ENCODE data around the gene MPP1.

MPP1 gene

DNA sequence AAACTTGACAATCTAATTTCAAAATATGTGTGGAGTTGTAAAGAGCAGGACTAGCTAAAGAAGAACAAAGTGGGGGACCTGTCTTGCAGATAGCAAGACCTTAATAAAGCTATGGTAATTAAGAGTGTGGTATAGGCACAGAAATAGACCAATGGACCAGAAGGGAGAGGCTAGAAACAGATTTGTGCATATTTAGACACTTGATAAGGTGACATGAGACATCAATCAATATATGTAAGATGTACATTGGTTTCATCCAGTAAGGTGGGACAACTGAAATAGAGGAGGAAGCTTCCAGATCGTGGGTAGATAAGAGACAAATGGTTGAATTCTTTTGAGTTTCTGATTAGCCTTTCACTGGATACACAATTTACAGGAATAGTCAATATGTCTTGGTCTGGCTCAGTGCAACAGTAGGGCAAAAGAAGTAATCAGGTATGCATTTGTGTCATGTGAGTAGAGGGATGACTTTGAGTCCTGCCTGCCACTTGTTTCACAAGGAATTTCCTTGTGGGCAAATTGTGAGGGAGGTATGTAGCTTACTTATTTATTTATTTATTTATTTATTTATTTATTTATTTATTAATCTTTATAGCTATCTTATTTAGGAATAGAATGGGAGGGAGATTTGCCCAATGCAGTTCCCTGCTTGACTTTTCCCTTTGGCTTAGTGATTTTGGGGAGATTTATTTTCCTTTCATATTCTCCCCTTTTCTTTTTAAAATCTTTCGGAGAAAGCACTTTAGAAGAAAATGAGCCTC is 7.2 kb upstream of the MPP1 start:
- no peak for DNase-seq

DNA sequence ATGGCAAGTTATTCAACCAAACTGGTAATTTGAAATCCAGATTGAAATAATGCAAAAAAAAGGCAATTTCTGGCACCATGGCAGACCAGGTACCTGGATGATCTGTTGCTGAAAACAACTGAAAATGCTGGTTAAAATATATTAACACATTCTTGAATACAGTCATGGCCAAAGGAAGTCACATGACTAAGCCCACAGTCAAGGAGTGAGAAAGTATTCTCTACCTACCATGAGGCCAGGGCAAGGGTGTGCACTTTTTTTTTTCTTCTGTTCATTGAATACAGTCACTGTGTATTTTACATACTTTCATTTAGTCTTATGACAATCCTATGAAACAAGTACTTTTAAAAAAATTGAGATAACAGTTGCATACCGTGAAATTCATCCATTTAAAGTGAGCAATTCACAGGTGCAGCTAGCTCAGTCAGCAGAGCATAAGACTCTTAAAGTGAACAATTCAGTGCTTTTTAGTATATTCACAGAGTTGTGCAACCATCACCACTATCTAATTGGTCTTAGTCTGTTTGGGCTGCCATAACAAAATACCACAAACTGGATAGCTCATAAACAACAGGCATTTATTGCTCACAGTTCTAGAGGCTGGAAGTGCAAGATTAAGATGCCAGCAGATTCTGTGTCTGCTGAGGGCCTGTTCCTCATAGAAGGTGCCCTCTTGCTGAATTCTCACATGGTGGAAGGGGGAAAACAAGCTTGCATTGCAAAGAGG is 4.8 kb upstream of the MPP1 start:
- no peak for DNase-seq

DNA sequence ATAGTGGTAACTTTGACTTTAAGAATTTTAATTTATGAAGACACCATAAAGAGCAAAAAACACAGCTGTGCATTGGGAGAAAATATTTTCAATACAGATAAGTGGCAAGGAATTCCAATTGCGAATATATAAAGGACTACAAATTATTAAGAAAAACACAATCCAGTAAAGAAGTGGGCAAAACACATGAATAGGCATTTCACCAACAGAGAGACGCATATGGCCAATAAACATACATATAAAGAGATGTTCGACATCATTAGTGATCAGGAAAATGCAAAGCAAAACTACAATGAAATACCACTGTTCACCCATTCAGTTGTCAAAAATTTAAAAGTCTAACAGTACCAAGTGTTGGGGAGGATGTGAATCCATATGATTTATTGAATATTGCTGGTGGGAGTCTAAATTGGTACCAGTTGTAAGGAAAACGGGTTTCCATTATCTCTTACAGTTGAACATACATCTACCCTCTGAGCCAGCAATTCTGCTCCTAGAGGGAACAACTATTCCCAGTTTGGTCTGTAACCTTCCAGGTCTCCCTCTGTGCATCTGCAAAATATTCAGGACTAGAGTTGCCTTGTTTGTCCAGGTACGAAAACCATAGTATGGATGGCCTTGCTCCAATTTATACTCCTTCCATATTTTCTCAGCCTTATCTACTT is 1.7 kb upstream of the MPP1 start:
- DNase-seq: no peak

DNA sequence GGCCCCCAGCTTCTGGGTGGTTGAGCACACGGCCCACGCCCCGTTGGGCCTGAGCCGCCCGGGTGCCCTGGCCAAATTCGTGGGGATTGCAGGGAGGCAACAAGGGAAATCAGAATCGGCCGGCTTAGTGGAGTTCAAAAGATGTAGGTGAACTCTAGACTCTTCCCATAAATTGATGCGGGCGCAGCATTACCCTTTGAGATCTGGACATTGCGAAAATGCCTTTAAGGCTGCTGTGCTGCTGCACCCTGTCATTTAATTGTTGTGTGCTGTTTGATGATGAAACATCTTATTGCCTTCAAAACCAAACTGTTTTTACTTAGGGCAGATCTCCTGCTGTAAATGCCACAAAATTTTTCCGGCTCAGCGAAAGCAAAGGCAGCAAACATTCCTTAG is 409 bp upstream of the MPP1 start:
- no peak for DNase-seq

DNA sequence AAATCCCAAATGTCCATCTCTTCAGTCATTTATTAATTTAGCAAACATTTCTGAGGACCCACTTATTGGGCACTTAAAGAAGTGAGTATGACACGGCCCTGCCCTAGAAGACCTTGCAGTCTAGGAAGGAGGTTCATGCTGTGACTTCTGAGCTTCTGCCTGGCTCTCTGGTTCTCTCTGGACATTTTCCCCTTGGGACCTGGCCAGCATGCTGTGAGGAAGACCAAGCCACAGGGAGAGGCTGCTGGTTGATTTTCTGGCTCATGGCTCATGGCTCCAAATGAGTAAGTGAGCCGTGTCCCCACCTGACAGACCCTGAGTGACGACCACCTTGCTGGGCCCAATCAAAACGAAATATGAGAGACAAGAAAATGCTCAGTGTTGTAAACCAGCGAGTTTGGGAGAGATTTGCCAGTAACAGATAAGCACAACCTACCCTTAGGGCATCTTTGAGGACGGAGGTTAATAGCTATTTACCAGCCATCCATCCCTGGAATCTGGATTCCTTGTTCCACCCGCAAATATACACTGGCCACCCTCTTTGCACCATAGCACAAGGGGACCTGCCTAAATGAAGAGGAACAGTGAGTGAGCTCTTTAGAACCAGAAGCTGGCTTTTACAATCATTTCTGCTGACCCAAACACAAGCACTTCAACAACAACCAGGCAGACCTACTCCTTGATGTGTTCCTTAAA is 876 bp downstream of the MPP1 start:
- no peak for DNase-seq

DNA sequence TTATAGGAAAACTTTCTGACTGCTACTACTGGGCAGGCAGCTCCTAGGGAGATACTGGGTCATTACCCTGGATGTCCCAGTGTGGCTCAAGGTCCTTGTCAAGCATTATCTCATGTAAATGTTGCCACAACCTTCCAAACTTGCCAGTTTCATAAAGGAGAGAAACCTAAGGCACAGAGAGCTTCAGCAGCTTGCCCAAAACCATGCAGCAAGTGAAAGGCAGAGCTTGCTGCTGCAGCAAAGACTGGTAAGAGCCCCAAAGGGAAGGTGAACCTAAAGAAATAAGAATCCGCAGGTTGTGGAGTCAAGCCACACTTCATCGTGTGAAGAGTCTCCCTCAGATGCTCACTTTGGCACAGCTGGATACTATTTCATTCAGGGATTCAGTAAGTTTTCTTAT is 2.3 kb downstream of the MPP1 start:
- DNase-seq: no peak

DNA sequence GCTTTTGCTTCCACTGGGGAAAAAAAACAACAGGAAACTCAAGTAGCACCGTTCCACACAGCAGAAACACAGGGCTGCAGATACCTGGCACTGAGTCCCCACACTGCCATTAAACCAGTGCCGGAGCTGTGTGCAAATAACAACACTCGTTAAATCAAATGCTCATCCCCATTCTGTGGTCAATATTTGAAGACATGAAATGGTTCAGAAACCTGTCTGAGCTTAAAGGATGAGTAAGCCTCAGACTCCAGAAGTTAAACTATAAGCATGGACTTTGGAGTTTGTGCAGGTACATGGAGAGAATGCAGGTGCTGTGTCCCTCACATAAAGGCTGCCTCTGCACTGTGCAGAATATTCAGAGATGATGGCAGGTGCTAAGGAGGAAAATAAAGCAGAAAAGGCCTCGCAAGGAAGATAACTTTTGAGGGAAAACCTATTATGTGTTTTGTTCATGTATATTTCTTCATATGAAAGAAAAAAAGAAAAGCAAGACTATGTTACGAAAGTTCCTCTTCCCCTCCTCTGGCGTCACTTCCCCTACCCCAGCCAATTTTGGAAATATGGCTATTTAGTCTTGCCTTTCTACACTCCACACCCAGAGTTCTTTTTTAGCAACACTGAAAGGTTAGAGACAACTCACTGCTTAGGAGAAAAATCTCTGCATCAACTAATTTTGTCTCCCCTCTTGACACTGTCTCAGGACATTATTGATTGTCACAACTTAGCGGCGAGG is 4.6 kb downstream of the MPP1 start:
- no peak for DNase-seq

DNA sequence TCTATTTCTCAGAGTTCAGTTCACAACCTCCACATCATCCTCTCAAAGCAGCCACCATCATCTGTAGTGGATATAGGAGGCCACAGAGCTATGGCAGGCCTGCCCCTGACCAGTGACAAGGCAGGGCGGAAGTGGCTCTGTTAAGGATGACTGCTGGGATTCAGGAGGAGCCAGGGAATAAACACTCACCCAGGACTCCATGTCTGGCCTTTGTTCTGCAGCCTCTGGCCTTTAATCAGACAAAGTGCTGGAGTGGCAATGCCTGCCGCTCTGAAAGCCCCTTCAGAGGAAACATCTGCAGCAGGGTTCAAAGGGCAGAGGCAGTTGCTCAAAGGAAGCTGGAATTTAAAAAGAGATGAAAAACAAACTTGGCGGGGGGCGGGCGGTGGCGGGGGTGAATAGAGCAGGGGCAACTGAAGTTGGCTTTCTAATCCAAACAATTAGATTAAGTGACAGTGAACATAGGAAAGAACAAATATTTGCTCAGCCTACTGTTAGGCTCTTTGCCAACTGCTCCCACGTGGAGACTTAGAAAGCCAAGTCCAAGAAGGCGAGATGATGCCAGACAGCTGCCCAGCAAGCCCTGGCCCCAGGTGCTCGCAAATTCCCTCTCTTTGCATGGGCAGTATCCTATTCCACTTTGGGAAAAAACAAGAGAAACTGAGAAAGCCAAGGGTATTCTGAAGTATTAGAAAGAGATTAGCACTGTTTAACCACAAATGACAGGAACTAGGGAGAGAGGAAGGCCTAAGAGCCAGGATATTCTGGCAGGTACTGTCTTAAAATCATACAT is 5.5 kb downstream of the MPP1 start:
- no peak for DNase-seq

DNA sequence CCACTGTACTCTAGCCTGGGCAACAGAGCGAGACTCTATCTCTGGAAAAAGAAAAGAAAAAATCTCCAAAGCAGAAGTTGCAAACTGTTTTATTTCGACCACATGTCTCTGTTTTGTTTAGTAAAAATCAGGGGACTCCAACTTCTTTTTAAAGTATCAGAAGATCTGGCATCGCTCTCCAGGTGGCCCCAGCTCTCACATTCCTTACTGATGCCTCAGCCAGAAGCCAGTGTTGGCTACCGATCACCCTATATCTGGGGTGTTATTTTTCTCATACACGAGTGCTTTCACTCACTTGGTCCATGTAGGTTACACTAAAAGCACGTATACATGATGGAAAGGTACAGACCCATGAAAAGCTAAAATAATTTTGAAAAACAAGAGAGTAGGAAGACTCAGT is 8.3 kb downstream of the MPP1 start:
- DNase-seq: no peak

DNA sequence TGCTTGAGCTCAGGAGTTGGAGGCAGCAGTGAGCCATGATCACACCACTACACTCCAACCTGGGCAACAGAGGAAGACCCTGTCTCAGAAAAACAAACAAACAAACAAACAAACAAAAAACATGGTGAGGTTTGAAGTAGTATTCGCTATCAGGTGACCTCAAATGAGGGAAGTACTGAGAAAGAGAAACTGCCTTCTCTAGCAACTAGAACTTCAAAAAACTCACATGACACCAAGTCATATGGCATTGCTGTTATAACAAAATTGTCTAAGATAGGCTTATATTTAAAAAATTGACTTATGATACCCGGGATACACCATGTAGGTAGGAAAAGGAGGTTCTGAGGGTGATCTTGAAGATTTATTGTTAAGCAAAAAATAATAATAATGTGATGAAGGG is 10.3 kb downstream of the MPP1 start:
- DNase-seq: no peak

DNA sequence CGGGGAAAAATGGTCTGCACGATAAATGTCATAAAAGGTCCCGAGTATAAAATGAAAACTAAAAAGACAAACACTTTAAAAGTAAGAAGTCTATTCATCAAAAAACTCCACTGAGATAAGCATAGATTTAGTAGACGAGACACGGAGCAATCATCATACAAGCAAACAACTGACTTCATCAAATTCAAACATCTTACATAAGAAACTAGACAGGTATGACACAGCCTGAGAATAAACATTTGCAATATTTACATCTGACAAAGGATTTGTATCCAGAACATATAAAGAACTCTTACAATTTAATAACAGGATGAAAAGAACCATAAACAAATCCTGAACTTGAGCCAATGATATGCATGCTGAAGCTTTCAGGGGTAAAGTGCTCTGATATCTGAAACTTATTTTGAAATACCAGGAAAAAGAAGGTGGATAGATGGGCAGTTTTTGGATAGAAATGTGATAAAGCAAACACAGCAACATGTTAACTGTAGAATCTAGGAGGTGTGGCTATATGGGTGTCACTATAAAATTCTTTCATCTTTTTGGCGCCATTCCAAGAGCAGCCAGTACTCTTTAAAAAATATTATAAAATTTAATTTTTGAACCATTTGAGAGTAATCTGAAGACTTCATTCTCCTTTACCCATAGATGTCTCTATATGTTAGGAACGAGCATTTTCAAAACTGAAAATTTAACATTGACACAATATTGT is 12.0 kb downstream of the MPP1 start:
- no peak for DNase-seq

DNA sequence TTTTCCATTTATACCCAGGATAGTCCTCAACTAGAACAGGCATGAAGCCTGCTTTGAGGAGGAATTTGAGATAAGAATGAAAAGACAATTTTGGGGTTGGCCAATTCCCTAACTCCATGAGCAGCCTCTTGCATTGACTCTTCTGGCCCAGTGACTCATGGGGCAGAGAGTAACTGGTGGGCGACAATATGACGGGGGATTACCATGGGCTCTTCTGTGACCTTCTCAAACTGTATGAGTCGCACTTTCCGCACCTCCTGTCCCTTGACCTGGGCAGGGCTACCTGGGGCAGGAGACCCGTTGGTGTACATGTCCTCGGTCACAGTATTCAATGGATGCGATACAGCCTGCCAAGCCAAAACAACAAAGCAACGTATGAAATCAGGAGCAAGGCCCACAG is 13.3 kb downstream of the MPP1 start:
- no peak for DNase-seq

DNA sequence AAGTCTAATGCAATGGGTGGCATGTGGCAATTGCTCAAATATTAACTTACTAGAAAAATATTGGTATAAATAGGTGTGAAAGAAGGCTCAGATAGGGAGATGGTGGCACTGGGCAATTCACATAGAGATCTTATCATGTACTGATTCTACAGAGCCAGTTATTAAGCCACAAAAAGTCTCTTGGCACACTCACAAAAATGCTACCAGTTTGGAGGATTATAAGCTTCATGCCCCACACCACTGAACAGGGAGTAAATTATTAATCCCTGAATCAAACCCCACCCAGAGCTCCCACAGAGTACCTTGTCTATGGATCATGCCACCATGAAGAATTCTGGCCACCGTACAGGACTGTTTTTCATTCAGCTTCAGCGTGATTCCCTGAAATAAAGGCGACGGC is 13.8 kb downstream of the MPP1 start:
- no peak for DNase-seq

DNA sequence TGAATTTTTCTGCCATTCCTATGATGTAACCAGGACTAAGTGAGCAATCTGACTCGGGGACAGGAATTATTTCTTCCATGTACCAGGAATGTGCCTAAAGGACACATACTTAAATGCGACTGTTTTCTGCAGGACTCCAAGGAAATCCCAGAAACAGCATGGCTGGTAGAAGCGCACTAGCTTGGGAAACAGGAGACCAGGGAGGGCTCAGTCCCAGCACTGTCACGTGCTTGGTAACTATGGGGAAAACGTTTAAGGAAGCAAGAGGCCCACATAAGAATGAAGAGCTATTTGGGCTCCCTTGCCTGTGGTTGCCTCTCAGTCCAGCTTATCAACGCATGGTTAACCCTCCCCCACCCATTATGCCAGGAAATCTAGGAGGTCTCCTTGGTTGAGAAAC is 19.6 kb downstream of the MPP1 start:
- no peak for DNase-seq

DNA sequence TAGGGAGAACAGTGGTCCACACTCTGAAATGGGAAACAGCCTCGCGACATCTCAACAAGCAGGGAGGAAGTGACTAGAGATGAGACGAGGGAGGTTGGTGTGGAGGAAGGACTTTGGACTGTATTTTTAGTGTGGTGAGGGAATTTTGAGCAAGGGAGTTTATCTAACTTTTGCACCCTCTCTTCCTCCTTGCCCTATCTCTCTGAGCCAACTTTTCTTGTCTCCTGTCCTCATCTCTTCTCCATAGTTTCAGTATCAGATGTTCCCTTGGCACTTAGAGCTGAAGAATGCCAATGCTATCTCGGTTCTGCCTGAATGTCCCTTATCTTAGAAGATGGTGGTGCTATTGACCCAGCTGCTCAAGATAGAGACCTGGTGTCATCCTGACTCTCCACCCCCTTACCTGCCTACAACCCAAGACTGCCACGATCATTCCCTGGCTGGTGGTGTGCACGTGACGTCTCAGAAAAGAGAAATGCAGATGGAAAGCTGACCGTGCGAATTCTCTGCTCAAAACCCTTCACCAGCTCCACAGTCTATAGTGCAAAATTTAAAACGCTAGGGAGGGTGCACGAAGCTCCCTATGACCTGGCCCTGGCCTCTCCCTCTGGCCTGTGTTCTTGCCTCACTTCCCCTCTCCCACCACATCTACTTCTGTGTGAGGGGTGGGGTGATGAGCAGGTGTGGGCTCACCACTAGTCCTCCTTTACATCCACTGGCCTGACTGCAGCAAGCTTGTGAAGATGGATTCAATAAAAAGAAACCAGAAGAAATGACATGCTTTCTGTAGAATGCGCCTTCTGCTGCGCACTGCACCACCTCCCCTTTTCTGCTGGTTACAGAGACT is 20.9 kb downstream of the MPP1 start:
- no peak for DNase-seq

DNA sequence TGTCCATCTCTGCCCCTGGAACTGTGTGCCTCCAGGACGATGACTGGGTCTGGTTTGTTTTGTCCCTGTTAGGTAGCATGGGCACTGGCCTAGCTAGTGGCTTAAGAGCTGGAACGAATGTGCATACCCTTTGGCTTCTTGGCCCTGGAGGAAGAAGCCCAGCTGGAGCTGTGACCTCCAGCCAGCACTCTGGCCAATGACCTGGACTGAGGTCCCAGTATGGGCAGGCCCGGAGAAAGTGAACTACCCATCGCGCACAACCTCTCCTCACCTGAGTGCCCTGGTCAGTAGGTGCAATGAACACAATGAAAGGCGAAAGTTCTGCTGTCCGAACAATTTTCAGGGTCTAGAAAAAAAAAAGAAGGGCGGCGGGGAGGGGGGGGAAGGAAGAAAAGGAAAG is 24.3 kb downstream of the MPP1 start:
- DNase-seq: no peak

DNA sequence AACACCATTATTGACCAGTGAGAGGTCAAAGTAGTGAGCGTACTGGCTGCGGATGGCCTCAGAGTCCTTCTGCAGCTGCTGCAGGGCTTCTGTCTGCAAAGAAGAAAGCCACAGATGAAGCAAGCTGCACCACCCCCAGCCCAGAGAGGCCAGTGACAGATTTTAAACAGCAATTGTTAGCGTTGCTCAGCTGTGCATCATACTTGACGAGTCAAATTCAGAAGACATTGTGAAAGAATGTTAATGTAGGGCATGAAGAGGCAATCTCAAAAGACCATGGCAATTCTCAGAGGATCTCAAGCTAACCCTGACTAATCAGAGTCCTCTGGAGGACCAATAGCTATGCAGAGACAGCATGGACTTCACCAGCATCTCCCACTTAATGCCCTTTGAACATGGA is 26.0 kb downstream of the MPP1 start:
- DNase-seq: no peak

DNA sequence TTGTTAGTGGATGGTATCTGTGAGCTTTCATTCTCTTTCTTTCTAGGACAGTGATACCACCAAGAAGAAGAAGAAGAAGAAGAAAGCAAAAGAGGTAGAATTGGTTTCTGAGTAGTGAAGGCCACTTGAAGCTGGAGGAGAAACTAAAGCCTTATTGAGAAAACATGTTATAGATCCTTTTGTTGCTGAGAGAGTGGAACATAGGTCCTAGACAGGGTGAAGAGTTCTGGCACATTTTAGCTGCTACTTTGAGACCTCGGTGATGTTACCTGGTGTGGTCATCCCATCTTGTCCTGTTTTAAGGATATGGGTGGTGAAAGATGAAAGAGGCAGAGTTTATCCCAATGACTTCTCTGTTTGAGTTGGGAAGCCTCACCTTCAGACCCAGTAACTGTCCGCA is 28.5 kb downstream of the MPP1 start:
- DNase-seq: no peak

DNA sequence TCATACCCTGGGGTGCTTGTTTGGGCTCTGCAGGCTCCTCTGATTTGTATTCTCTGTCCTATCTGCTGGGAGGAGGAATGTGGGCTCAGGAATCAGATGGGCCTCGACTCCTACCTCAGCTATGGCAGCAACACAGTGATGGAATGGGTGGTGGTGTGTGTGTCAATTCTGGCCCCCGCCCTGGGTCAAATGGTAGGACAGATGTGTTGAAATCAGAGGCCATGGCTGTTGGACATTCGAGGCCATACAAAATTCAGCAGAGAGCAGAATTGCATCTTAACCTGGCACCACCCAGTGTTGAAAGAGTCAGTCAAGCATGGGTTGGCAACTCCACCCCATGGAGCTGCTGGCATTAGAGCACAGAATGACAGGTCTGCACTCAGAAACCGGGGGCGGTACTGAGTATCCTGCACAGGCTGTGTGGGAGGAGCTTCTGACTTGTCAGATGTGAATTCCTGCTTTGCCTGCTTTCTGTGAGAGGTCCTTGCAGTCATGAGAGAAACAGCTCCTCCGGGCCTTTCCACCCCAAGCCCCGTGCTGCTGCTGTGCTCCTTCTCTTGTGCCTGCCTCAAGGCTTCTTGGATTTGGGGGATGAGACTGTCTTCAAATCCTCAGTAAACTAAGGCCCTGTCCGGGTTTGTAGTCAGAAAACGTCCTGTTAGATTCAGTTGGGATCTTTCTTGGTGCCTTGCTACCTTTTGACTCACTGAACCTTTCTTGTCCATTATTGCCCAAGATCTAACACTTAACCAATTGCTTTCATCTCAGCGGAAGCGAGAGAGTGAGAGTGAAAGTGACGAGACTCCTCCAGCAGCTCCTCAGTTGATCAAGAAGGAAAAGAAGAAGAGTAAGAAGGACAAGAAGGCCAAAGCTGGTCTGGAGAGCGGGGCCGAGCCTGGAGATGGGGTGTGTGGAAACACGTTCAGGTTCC is 29.6 kb downstream of the MPP1 start:
- DNase-seq: no peak

Data from cortex of kidney (tissue), 1 donor.